ENCODE results near the gene TMEM38B.
"Not testable (repeated sequence)": the region's sequence is repeated elsewhere in the genome, so short reads cannot be mapped to it uniquely, and the experiment has no call there.

TMEM38B gene

GRCh38 chr9:105681313-105681712, 13.0 kb upstream of the TMEM38B start:
- no peak for DNase-seq (ENCODE audit: low read depth in 1 of 2, low spot score in 1 of 2)

GRCh38 chr9:105681724-105682123, 12.6 kb upstream of the TMEM38B start:
- no peak for DNase-seq (ENCODE audit: low read depth in 1 of 2, low spot score in 1 of 2)

- DNase-seq (ENCODE audit: low read depth in 1 of 2, low spot score in 1 of 2), result no peak
Measured at GRCh38 chr9:105683688-105684275, 10.6 kb upstream of the TMEM38B start.

- DNase-seq (ENCODE audit: low read depth in 1 of 2, low spot score in 1 of 2), result no peak
Measured at GRCh38 chr9:105686936-105687335, 7.4 kb upstream of the TMEM38B start.

GRCh38 chr9:105690742-105691141, 3.6 kb upstream of the TMEM38B start:
- no peak for DNase-seq (ENCODE audit: low read depth in 1 of 2, low spot score in 1 of 2)

GRCh38 chr9:105693435-105694189, 729 bp upstream of the TMEM38B start:
- no peak for DNase-seq (ENCODE audit: low read depth in 1 of 2, low spot score in 1 of 2)

- peak; percentile 15 to 27 for DNase-seq (ENCODE audit: low read depth in 1 of 2, low spot score in 1 of 2)
Measured at GRCh38 chr9:105694848-105695581, 674 bp downstream of the TMEM38B start.

GRCh38 chr9:105696219-105696793, 2.0 kb downstream of the TMEM38B start:
- no peak for DNase-seq (ENCODE audit: low read depth in 1 of 2, low spot score in 1 of 2)

- no peak for DNase-seq (ENCODE audit: low read depth in 1 of 2, low spot score in 1 of 2)
Measured at GRCh38 chr9:105697871-105698270, 3.5 kb downstream of the TMEM38B start.

- DNase-seq (ENCODE audit: low read depth in 1 of 2, low spot score in 1 of 2), result no peak
Measured at GRCh38 chr9:105698348-105698870, 4.1 kb downstream of the TMEM38B start.

- DNase-seq (ENCODE audit: low read depth in 1 of 2, low spot score in 1 of 2), result no peak
Measured at GRCh38 chr9:105700668-105701067, 6.3 kb downstream of the TMEM38B start.

- no peak for DNase-seq (ENCODE audit: low read depth in 1 of 2, low spot score in 1 of 2)
Measured at GRCh38 chr9:105701145-105701544, 6.8 kb downstream of the TMEM38B start.

GRCh38 chr9:105702207-105702606, 7.9 kb downstream of the TMEM38B start:
- no peak for DNase-seq (ENCODE audit: low read depth in 1 of 2, low spot score in 1 of 2)

- not testable (repeated sequence) for DNase-seq (ENCODE audit: low read depth in 1 of 2, low spot score in 1 of 2)
Measured at GRCh38 chr9:105703638-105704037, 9.3 kb downstream of the TMEM38B start.

- no peak for DNase-seq (ENCODE audit: low read depth in 1 of 2, low spot score in 1 of 2)
Measured at GRCh38 chr9:105706156-105706555, 11.8 kb downstream of the TMEM38B start.

GRCh38 chr9:105708405-105708804, 14.1 kb downstream of the TMEM38B start:
- no peak for DNase-seq (ENCODE audit: low read depth in 1 of 2, low spot score in 1 of 2)

GRCh38 chr9:105710638-105711037, 16.3 kb downstream of the TMEM38B start:
- DNase-seq (ENCODE audit: low read depth in 1 of 2, low spot score in 1 of 2), result no peak

GRCh38 chr9:105711867-105712266, 17.5 kb downstream of the TMEM38B start:
- no peak for DNase-seq (ENCODE audit: low read depth in 1 of 2, low spot score in 1 of 2)

- DNase-seq (ENCODE audit: low read depth in 1 of 2, low spot score in 1 of 2), result no peak
Measured at GRCh38 chr9:105712297-105712696, 18.0 kb downstream of the TMEM38B start.

- no peak for DNase-seq (ENCODE audit: low read depth in 1 of 2, low spot score in 1 of 2)
Measured at GRCh38 chr9:105712773-105713172, 18.4 kb downstream of the TMEM38B start.

- no peak for DNase-seq (ENCODE audit: low read depth in 1 of 2, low spot score in 1 of 2)
Measured at GRCh38 chr9:105713260-105714019, 19.1 kb downstream of the TMEM38B start.
